ENCODE results near the gene PRKN.

Gene PRKN

GRCh38 chr6:162118706-162119105, 608.9 kb downstream of the PRKN start:
- H3K4me1 ChIP-seq (ENCODE audit: low read depth, poor library complexity, severe bottlenecking): no peaks in the 10 kb centered on the region
- H3K4me3 ChIP-seq (IDR thresholded peaks at IDR 0.05; ENCODE audit: insufficient read depth, low read depth, low read length): no peak overlapping the region
- TF ChIP-seq CTCF (conservative IDR thresholded peaks at IDR 0.05; ENCODE audit: low read depth, low read length): no peak
- no peak overlapping the region for H3K9ac ChIP-seq
- no peaks in the 10 kb centered on the region for H4K20me1 ChIP-seq (ENCODE audit: insufficient read depth)
- H3K36me3 ChIP-seq (ENCODE audit: insufficient read depth): no peaks in the 10 kb centered on the region
- no peak overlapping the region for H3K4me2 ChIP-seq
- H3K27ac ChIP-seq: no peak overlapping the region
- no peak overlapping the region for H2AFZ ChIP-seq (ENCODE audit: low read depth)
- no peaks in the 10 kb centered on the region for H3K79me2 ChIP-seq (ENCODE audit: insufficient read depth, low read depth)
- no peaks in the 10 kb centered on the region for H3K27me3 ChIP-seq (ENCODE audit: insufficient read depth, low read depth)

- H3K4me2 ChIP-seq: no peak overlapping the region
- H2AFZ ChIP-seq (ENCODE audit: low read depth): no peak overlapping the region
- no peaks in the 10 kb centered on the region for H3K4me1 ChIP-seq (ENCODE audit: low read depth, poor library complexity, severe bottlenecking)
- no peak overlapping the region for H3K27ac ChIP-seq
- H4K20me1 ChIP-seq (ENCODE audit: insufficient read depth): no peaks in the 10 kb centered on the region
- H3K9ac ChIP-seq: no peak overlapping the region
- no peaks in the 10 kb centered on the region for H3K79me2 ChIP-seq (ENCODE audit: insufficient read depth, low read depth)
- no peaks in the 10 kb centered on the region for H3K36me3 ChIP-seq (ENCODE audit: insufficient read depth)
- no peaks in the 10 kb centered on the region for H3K27me3 ChIP-seq (ENCODE audit: insufficient read depth, low read depth)
- no peak overlapping the region for H3K4me3 ChIP-seq (IDR thresholded peaks at IDR 0.05; ENCODE audit: insufficient read depth, low read depth, low read length)
- TF ChIP-seq CTCF (conservative IDR thresholded peaks at IDR 0.05; ENCODE audit: low read depth, low read length): no peak
Observed at GRCh38 chr6:162116902-162117525, 610.6 kb downstream of the PRKN start.

GRCh38 chr6:162109480-162110050, 618.0 kb downstream of the PRKN start:
- no peak for TF ChIP-seq CTCF (conservative IDR thresholded peaks at IDR 0.05; ENCODE audit: low read depth, low read length)
- Histone ChIP-seq H4K20me1 (ENCODE audit: insufficient read depth) (no peaks in the 10 kb centered on the region), H3K36me3 (ENCODE audit: insufficient read depth) (no peaks in the 10 kb centered on the region), H3K27me3 (ENCODE audit: insufficient read depth, low read depth) (no peaks in the 10 kb centered on the region), H3K4me1 (ENCODE audit: low read depth, poor library complexity, severe bottlenecking) (no peaks in the 10 kb centered on the region), H3K9ac (no peak overlapping the region), H2AFZ (ENCODE audit: low read depth) (no peak overlapping the region), H3K79me2 (ENCODE audit: insufficient read depth, low read depth) (no peaks in the 10 kb centered on the region), H3K27ac (no peak overlapping the region), H3K4me3 (IDR thresholded peaks at IDR 0.05; ENCODE audit: insufficient read depth, low read depth, low read length) (no peak overlapping the region), H3K4me2 (no peak overlapping the region)

DNA sequence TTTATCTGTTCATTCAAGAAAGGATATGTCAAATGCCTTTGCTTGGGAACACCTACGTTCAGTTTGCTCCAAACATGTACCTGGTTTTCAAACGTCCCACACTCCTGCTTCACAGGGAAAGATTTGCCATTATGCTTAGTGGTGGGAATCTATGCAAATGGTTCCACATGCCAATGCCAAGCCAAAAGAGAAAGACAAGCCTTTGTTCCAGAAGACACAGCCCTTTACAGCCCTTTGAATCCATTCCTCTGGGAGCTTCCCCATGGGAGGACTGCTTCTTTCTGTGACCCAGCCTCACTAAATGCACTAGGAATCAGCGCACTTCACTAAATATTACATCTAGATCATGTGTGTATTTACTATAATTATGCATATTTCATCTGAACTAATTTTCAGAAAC, 619.5 kb downstream of the PRKN start:
- Histone ChIP-seq H2AFZ (ENCODE audit: low read depth) (no peak overlapping the region), H4K20me1 (ENCODE audit: insufficient read depth) (no peaks in the 10 kb centered on the region)
- TF ChIP-seq CTCF (conservative IDR thresholded peaks at IDR 0.05; ENCODE audit: low read depth, low read length): no peak

More for the DNA sequence above, 619.5 kb downstream of the PRKN start:
- Histone ChIP-seq H3K4me2 (no peak overlapping the region), H3K4me3 (IDR thresholded peaks at IDR 0.05; ENCODE audit: insufficient read depth, low read depth, low read length) (no peak overlapping the region), H3K36me3 (ENCODE audit: insufficient read depth) (no peaks in the 10 kb centered on the region), H3K27me3 (ENCODE audit: insufficient read depth, low read depth) (no peaks in the 10 kb centered on the region), H3K4me1 (ENCODE audit: low read depth, poor library complexity, severe bottlenecking) (no peaks in the 10 kb centered on the region), H3K79me2 (ENCODE audit: insufficient read depth, low read depth) (no peaks in the 10 kb centered on the region), H3K9ac (no peak overlapping the region), H3K27ac (no peak overlapping the region)
